Measurements from ENCODE around the gene LAX1. TPM values are rescaled to one million over a fixed set of nuclear protein-coding genes. Genes with fewer than 3 reads are reported as not detected.

The LAX1 gene
- polyA plus RNA-seq, 1 donor from 2014 or later: not detected

DNA sequence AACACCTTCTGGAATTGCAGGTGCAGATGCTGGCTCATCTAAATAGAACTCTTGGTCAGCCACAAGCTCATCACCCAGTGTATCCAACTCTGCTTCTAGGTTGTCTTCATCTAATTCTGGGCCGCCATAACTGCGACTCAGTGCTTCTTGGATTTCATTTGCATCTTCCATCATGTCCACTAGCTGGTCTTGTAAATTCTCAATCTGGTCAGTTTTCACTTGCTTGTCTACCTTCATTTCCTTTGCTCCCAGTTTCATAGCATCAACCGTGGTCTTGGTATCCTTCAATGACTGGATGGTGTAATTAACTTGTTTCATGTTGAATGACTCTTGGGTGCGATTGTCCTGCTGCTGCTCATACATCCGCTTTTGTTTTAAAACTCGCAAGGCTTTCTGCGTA, 40.7 kb downstream of the LAX1 start:
- Histone ChIP-seq H3K4me3 (ENCODE audit: low read length) (no peak overlapping the region), H3K79me2 (replicated peaks; ENCODE audit: insufficient read depth, low read length) (peaks cover 49% of the 10 kb centered on the region), H3F3A (ENCODE audit: insufficient read depth, low read length, poor library complexity, severe bottlenecking) (no peaks in the 10 kb centered on the region), H3K4me2 (ENCODE audit: low read length) (no peak overlapping the region), H3K9me3 (ENCODE audit: low read length) (no peaks in the 10 kb centered on the region), H3K27ac (ENCODE audit: low read length) (no peak overlapping the region), H3K36me3 (ENCODE audit: insufficient read depth, low read length) (peaks cover 7% of the 10 kb centered on the region), H3K9me2 (ENCODE audit: insufficient read depth, low read length) (no peaks in the 10 kb centered on the region), H3K9ac (ENCODE audit: low read length) (no peak overlapping the region), H3K27me3 (ENCODE audit: insufficient read depth, low read depth, low read length) (no peaks in the 10 kb centered on the region), H2AFZ (ENCODE audit: low read depth, low read length) (no peak overlapping the region), H4K20me1 (ENCODE audit: insufficient read depth) (no peaks in the 10 kb centered on the region)
- TF ChIP-seq EP300 (conservative IDR thresholded peaks at IDR 0.05; ENCODE audit: poor library complexity, severe bottlenecking): no peak
- no peak for TF ChIP-seq POLR2AphosphoS5 (IDR thresholded peaks at IDR 0.05)
- TF ChIP-seq MXI1 (conservative IDR thresholded peaks at IDR 0.05; ENCODE audit: poor library complexity, severe bottlenecking): no peak
- TF ChIP-seq SMC3 (conservative IDR thresholded peaks at IDR 0.05; ENCODE audit: poor library complexity): no peak
- no peak for TF ChIP-seq EZH2 (IDR thresholded peaks at IDR 0.05; ENCODE audit: borderline replicate concordance, insufficient read depth, low read length, poor library complexity, severe bottlenecking)
- TF ChIP-seq TAF1 (IDR thresholded peaks at IDR 0.05; ENCODE audit: low read depth): no peak

DNA sequence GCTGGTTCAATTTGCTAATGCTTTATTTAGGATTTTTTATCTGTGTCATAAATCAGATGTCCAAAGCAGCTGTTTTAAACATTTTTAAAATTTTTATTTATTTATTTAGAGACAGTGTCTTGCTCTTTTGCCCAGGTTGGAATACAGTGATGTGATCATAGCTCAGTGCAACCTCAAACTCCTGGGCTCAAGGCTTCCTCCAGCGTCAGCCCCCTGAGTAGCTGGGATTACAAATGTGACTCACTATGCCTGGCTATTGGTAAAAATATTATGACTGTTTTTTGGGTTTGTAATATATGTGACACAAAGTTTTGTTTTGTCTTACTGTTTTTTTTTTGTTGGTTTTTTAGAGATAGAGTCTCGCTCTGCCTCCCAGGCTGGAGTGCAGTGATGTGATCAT, 42.2 kb downstream of the LAX1 start:
- Histone ChIP-seq H3K27me3 (ENCODE audit: insufficient read depth, low read depth, low read length) (no peaks in the 10 kb centered on the region), H2AFZ (ENCODE audit: low read depth, low read length) (no peak overlapping the region), H3K36me3 (ENCODE audit: insufficient read depth, low read length) (peaks cover 7% of the 10 kb centered on the region), H4K20me1 (ENCODE audit: insufficient read depth) (no peaks in the 10 kb centered on the region), H3K9ac (ENCODE audit: low read length) (no peak overlapping the region), H3K9me2 (ENCODE audit: insufficient read depth, low read length) (no peaks in the 10 kb centered on the region), H3F3A (ENCODE audit: insufficient read depth, low read length, poor library complexity, severe bottlenecking) (no peaks in the 10 kb centered on the region), H3K79me2 (replicated peaks; ENCODE audit: insufficient read depth, low read length) (peaks cover 44% of the 10 kb centered on the region), H3K27ac (ENCODE audit: low read length) (no peak overlapping the region), H3K4me3 (ENCODE audit: low read length) (no peak overlapping the region), H3K4me2 (ENCODE audit: low read length) (no peak overlapping the region), H3K9me3 (ENCODE audit: low read length) (no peaks in the 10 kb centered on the region)
- TF ChIP-seq RAD21 (conservative IDR thresholded peaks at IDR 0.05): no peak

DNA sequence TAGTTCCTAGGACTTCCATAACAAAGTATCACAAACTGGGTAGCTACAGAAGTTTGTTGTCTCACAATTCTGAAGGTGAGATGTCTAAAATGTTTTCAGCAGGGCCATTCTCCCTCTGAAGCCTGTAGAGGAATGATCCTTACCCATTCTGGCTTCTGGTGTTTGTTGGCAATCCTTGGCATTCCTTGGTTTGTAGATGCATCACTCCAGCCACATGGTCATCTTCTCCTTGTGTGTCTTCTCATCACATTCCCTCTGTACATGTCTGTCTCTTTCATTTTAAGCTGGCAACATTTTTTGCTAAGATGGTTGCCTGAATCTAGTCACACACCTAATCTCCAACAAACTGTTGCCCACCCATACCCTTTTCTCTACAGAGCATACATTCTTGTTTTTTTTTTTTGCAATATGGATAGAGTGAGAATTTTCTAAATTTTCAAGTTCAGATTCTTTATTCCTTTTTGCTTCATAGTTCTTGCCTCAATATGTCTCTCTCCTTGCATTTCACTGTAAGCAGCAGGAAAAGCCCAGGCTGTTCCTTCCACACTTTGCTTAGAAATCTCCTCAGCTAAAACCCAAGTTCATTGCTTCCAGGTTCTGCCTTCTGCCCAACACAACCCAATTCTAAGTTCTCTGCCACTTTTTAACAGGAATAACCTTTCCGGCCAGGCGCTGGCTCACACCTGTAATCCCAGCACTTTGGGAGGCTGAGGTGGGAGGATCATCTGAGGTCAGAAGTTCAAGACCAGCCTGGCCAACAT, 48.8 kb downstream of the LAX1 start:
- Histone ChIP-seq H3K9me2 (ENCODE audit: insufficient read depth, low read length) (no peaks in the 10 kb centered on the region), H3K9ac (ENCODE audit: low read length) (no peak overlapping the region), H4K20me1 (ENCODE audit: insufficient read depth) (no peaks in the 10 kb centered on the region), H3K9me3 (ENCODE audit: low read length) (no peaks in the 10 kb centered on the region), H3K27ac (ENCODE audit: low read length) (no peak overlapping the region), H3K27me3 (ENCODE audit: insufficient read depth, low read depth, low read length) (no peaks in the 10 kb centered on the region), H3F3A (ENCODE audit: insufficient read depth, low read length, poor library complexity, severe bottlenecking) (no peaks in the 10 kb centered on the region), H2AFZ (ENCODE audit: low read depth, low read length) (no peak overlapping the region), H3K4me2 (ENCODE audit: low read length) (no peak overlapping the region), H3K4me3 (ENCODE audit: low read length) (no peak overlapping the region), H3K36me3 (ENCODE audit: insufficient read depth, low read length) (no peaks in the 10 kb centered on the region), H3K79me2 (replicated peaks; ENCODE audit: insufficient read depth, low read length) (peaks cover 10% of the 10 kb centered on the region)
- TF ChIP-seq MXI1 (conservative IDR thresholded peaks at IDR 0.05; ENCODE audit: poor library complexity, severe bottlenecking) (no peak), TAF1 (IDR thresholded peaks at IDR 0.05; ENCODE audit: low read depth) (no peak), EP300 (conservative IDR thresholded peaks at IDR 0.05; ENCODE audit: poor library complexity, severe bottlenecking) (no peak), SMC3 (conservative IDR thresholded peaks at IDR 0.05; ENCODE audit: poor library complexity) (no peak), RAD21 (conservative IDR thresholded peaks at IDR 0.05) (no peak), EZH2 (IDR thresholded peaks at IDR 0.05; ENCODE audit: borderline replicate concordance, insufficient read depth, low read length, poor library complexity, severe bottlenecking) (no peak), POLR2AphosphoS5 (IDR thresholded peaks at IDR 0.05) (no peak)
- TF ChIP-seq, protein P1, sequence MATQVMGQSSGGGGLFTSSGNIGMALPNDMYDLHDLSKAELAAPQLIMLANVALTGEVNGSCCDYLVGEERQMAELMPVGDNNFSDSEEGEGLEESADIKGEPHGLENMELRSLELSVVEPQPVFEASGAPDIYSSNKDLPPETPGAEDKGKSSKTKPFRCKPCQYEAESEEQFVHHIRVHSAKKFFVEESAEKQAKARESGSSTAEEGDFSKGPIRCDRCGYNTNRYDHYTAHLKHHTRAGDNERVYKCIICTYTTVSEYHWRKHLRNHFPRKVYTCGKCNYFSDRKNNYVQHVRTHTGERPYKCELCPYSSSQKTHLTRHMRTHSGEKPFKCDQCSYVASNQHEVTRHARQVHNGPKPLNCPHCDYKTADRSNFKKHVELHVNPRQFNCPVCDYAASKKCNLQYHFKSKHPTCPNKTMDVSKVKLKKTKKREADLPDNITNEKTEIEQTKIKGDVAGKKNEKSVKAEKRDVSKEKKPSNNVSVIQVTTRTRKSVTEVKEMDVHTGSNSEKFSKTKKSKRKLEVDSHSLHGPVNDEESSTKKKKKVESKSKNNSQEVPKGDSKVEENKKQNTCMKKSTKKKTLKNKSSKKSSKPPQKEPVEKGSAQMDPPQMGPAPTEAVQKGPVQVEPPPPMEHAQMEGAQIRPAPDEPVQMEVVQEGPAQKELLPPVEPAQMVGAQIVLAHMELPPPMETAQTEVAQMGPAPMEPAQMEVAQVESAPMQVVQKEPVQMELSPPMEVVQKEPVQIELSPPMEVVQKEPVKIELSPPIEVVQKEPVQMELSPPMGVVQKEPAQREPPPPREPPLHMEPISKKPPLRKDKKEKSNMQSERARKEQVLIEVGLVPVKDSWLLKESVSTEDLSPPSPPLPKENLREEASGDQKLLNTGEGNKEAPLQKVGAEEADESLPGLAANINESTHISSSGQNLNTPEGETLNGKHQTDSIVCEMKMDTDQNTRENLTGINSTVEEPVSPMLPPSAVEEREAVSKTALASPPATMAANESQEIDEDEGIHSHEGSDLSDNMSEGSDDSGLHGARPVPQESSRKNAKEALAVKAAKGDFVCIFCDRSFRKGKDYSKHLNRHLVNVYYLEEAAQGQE (IDR thresholded peaks at IDR 0.05; ENCODE audit: borderline replicate concordance): no peak
- TF ChIP-seq, protein P2, sequence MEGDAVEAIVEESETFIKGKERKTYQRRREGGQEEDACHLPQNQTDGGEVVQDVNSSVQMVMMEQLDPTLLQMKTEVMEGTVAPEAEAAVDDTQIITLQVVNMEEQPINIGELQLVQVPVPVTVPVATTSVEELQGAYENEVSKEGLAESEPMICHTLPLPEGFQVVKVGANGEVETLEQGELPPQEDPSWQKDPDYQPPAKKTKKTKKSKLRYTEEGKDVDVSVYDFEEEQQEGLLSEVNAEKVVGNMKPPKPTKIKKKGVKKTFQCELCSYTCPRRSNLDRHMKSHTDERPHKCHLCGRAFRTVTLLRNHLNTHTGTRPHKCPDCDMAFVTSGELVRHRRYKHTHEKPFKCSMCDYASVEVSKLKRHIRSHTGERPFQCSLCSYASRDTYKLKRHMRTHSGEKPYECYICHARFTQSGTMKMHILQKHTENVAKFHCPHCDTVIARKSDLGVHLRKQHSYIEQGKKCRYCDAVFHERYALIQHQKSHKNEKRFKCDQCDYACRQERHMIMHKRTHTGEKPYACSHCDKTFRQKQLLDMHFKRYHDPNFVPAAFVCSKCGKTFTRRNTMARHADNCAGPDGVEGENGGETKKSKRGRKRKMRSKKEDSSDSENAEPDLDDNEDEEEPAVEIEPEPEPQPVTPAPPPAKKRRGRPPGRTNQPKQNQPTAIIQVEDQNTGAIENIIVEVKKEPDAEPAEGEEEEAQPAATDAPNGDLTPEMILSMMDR (IDR thresholded peaks at IDR 0.05; ENCODE audit: poor library complexity, severe bottlenecking): no peak

All from neural cell (in vitro differentiated cells).